ENCODE results near the gene TBC1D9.

The TBC1D9 gene

DNA sequence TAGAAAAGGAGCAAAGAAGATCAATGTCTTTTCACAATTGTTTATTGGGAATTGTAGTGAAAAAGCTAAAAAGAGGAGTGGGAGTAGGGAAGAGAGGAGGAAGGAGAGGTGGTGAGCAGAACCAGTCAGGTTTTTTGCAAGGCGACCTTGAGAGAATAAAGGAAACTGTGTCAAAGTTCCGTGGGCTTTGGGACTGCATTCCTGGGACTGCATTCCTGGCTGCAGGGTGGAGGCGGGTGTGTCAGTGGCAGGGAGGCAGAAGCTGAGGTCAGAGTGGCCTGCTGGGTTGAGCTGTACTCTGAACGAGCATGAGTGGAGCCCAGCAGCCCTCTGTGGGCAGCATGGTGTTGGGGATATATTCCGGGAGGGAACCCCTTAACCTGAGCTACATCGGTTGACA, 120.6 kb downstream of the TBC1D9 start:
- no peak overlapping the region for H3K4me3 ChIP-seq (ENCODE audit: low read depth, low read length)
- POLR2A ChIA-PET = no interaction called here
- no peak for TF ChIP-seq CTCF (IDR thresholded peaks at IDR 0.05; ENCODE audit: insufficient read depth, low read length, missing control alignments)
- CTCF ChIA-PET = interaction anchor here (1.1 to 1.3 kb wide), 3 partner anchors 9 to 25 kb away, joined by 3 read pairs; no protein-coding TSS in a partner anchor
- no peak for DNase-seq (ENCODE audit: low read depth, low spot score)

GRCh38 chr4:140633951-140634350, 122.2 kb downstream of the TBC1D9 start:
- CTCF ChIA-PET = no interaction called here
- no peak for TF ChIP-seq CTCF (IDR thresholded peaks at IDR 0.05; ENCODE audit: insufficient read depth, low read length, missing control alignments)
- DNase-seq (ENCODE audit: low read depth, low spot score) = no peak
- H3K4me3 ChIP-seq (ENCODE audit: low read depth, low read length) = no peak overlapping the region
- POLR2A ChIA-PET = no interaction called here

DNA sequence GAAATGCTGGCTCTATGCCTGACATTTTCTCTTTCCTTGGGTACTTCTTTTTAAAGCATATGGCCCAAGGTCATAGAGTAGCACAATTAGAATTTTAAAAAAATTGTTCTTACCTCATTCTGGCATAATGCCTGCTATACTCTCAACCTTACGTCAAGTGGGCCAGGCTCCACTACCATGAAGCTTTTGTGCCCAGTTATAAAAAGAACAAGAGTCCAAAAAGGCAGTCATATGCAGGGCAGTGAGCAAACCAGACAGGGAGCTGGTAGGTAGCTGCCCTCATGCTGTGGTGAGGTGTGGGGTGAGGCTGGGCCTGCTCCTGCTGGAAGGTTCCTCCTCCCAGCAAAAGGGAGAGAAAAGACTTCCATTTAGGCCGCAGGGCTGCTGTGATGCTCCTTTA, 123.1 kb downstream of the TBC1D9 start:
- no peak for DNase-seq (ENCODE audit: low read depth, low spot score)
- ChIA-PET CTCF (interaction anchor here (0.8 kb wide), 1 partner anchor 273 kb away, joined by 5 read pairs; no protein-coding TSS in a partner anchor), POLR2A (no interaction called here)

GRCh38 chr4:140630246-140630645, 125.9 kb downstream of the TBC1D9 start:
- CTCF ChIA-PET = no interaction called here
- no peak overlapping the region for H3K4me3 ChIP-seq (ENCODE audit: low read depth, low read length)
- DNase-seq (ENCODE audit: low read depth, low spot score) = no peak
- POLR2A ChIA-PET = no interaction called here
- no peak for TF ChIP-seq CTCF (IDR thresholded peaks at IDR 0.05; ENCODE audit: insufficient read depth, low read length, missing control alignments)

More for the DNA sequence above, 123.1 kb downstream of the TBC1D9 start:
- H3K4me3 ChIP-seq (ENCODE audit: low read depth, low read length) = no peak overlapping the region
- no peak for TF ChIP-seq CTCF (IDR thresholded peaks at IDR 0.05; ENCODE audit: insufficient read depth, low read length, missing control alignments)

GRCh38 chr4:140628016-140628415, 128.2 kb downstream of the TBC1D9 start:
- DNase-seq (ENCODE audit: low read depth, low spot score) = no peak
- ChIA-PET POLR2A (no interaction called here), CTCF (interaction anchor here (0.7 to 4.9 kb wide), 6 partner anchors 9 to 268 kb away, joined by 3 to 33 read pairs (median 6); no protein-coding TSS in a partner anchor)
- H3K4me3 ChIP-seq (ENCODE audit: low read depth, low read length) = no peak overlapping the region
- no peak for TF ChIP-seq CTCF (IDR thresholded peaks at IDR 0.05; ENCODE audit: insufficient read depth, low read length, missing control alignments)

GRCh38 chr4:140626661-140627376, 129.4 kb downstream of the TBC1D9 start:
- POLR2A ChIA-PET = no interaction called here
- no peak for TF ChIP-seq CTCF (IDR thresholded peaks at IDR 0.05; ENCODE audit: insufficient read depth, low read length, missing control alignments)
- DNase-seq (ENCODE audit: low read depth, low spot score) = no peak
- CTCF ChIA-PET = interaction anchor here (1.1 to 4.9 kb wide), 6 partner anchors 8 to 224 kb away, joined by 3 to 33 read pairs (median 5); no protein-coding TSS in a partner anchor
- no peak overlapping the region for H3K4me3 ChIP-seq (ENCODE audit: low read depth, low read length)
